Mammary epithelial cell (primary cell): ENCODE results near the gene C14orf119.

ENCODE experiments used
- EZH2 ChIP-seq: IDR thresholded peaks from 2 replicates; pipeline ENCODE4 v1.6.1; 2012; ENCODE audit warnings: low read length, inconsistent platforms, borderline replicate concordance
- TF ChIP-seq, protein P1 (sequence below), 2 donors: IDR thresholded peaks in 1 of 2; conservative IDR thresholded peaks in 1 of 2; 2 replicates each; pipeline ENCODE4 v1.5.1; 2011 to 2012; ENCODE audit warnings: inconsistent platforms in 2 of 2, low read length in 2 of 2, mild to moderate bottlenecking in 2 of 2, control low read depth in 1 of 2, low read depth in 1 of 2; ENCODE audit not compliant: insufficient read depth in 1 of 2; ENCODE audit errors: extremely low read depth in 1 of 2

DNA sequence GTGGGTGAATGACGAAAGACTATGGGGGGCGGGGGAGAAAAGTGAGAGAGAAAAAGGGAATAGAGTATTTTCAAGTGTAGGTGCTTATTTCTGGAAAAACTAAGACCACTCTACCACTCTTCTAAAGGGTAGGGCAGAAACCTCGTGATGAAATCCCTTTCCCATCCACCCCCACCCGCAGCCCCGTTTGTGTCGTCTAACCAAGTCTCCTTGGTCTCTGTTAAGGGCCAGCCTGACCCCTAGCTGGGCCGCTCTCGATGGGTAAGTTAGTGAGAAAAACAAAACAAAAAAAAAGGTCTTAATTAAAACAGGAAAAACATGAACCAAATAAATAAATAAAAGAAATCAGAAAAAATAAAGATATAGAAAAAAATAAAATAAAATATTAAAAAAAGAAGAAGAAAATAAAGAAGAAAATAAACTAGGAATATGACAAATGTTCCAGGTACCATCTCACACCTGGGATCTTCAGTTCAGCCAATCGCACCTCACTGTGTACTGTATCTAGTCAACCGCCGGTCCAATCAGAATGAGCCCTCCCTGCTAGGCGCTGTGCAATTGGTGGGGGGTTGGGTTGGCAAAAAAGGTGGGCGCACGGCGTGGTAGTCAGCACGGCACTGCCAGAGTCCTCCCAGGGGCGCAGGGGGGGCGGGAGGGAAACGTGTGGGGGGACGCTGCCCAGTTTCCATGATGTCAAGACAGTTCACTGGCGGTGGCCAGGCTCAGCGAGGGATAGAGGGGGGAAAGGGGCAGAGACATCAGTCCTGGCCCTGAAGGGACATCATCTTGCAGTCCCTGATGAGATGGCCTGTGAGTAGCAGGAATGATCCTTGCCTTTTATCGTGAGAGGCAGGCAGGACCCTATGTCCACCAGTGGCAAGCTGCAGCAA is 28.2 kb upstream of the C14orf119 start:
- TF ChIP-seq, protein P1, sequence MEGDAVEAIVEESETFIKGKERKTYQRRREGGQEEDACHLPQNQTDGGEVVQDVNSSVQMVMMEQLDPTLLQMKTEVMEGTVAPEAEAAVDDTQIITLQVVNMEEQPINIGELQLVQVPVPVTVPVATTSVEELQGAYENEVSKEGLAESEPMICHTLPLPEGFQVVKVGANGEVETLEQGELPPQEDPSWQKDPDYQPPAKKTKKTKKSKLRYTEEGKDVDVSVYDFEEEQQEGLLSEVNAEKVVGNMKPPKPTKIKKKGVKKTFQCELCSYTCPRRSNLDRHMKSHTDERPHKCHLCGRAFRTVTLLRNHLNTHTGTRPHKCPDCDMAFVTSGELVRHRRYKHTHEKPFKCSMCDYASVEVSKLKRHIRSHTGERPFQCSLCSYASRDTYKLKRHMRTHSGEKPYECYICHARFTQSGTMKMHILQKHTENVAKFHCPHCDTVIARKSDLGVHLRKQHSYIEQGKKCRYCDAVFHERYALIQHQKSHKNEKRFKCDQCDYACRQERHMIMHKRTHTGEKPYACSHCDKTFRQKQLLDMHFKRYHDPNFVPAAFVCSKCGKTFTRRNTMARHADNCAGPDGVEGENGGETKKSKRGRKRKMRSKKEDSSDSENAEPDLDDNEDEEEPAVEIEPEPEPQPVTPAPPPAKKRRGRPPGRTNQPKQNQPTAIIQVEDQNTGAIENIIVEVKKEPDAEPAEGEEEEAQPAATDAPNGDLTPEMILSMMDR (conservative IDR thresholded peaks at IDR 0.05 in 1 of 2, IDR thresholded peaks at IDR 0.05 in 1 of 2; ENCODE audit: extremely low read depth in 1 of 2, insufficient read depth in 1 of 2, low read depth in 1 of 2, low read length in 2 of 2), result no peak
- TF ChIP-seq EZH2, result no peak
